GM15510 (cell line): Measurements from ENCODE around the gene KIF4A.

Experiments
- POLR2A ChIP-seq: IDR thresholded peaks from 3 replicates; pipeline ENCODE4 v1.6.1; 2011; ENCODE audit warnings: borderline replicate concordance; ENCODE audit not compliant: insufficient read length; ENCODE audit errors: extremely low read depth

The KIF4A gene

GRCh38 chrX:70360366-70360765 lies 70.5 kb downstream of the KIF4A start:
- no peak for TF ChIP-seq POLR2A

- no peak for TF ChIP-seq POLR2A
These were observed 96.3 kb downstream of the KIF4A start for GRCh38 chrX:70386235-70386634.

- no peak for TF ChIP-seq POLR2A
These were observed 109.0 kb downstream of the KIF4A start for GRCh38 chrX:70398899-70399298.

GRCh38 chrX:70402721-70403120 lies 112.8 kb downstream of the KIF4A start:
- no peak for TF ChIP-seq POLR2A

- no peak for TF ChIP-seq POLR2A
These were observed 115.1 kb downstream of the KIF4A start for GRCh38 chrX:70405003-70405402.

GRCh38 chrX:70410921-70411320 lies 121.0 kb downstream of the KIF4A start:
- no peak for TF ChIP-seq POLR2A

GRCh38 chrX:70411475-70411874 lies 121.6 kb downstream of the KIF4A start:
- TF ChIP-seq POLR2A: no peak

- TF ChIP-seq POLR2A: no peak
These were observed 131.7 kb downstream of the KIF4A start for GRCh38 chrX:70421618-70422017.

GRCh38 chrX:70422851-70423341 lies 133.0 kb downstream of the KIF4A start, which contains the start of gene GDPD2:
TSS of gene GDPD2 (plus strand) at chrX:70423314. CDS start at chrX:70424985, 1,671 bp downstream.
- no peak for TF ChIP-seq POLR2A

- no peak for TF ChIP-seq POLR2A
These were observed 134.2 kb downstream of the KIF4A start for GRCh38 chrX:70423936-70424675.

GRCh38 chrX:70424801-70425200 lies 134.9 kb downstream of the KIF4A start:
- no peak for TF ChIP-seq POLR2A

GRCh38 chrX:70426286-70427278 lies 136.7 kb downstream of the KIF4A start:
- TF ChIP-seq POLR2A: no peak

GRCh38 chrX:70427365-70427764 lies 137.5 kb downstream of the KIF4A start:
- no peak for TF ChIP-seq POLR2A

GRCh38 chrX:70429759-70430158 lies 139.9 kb downstream of the KIF4A start:
- TF ChIP-seq POLR2A: no peak
